GM19023 (cell line): Measurements from ENCODE around the gene FAM9C.
"Not testable (repeated sequence)": the region's sequence is repeated elsewhere in the genome, so short reads cannot be mapped to it uniquely, and the experiment has no call there.

Experiments
- ATAC-seq: cut with Tn5 transposase; IDR thresholded peaks from one replicate; pipeline ENCODE4 v1.9.1; 2021; ENCODE audit warnings: mild to moderate bottlenecking, moderate library complexity; ENCODE audit not compliant: unreplicated experiment

The FAM9C gene

DNA sequence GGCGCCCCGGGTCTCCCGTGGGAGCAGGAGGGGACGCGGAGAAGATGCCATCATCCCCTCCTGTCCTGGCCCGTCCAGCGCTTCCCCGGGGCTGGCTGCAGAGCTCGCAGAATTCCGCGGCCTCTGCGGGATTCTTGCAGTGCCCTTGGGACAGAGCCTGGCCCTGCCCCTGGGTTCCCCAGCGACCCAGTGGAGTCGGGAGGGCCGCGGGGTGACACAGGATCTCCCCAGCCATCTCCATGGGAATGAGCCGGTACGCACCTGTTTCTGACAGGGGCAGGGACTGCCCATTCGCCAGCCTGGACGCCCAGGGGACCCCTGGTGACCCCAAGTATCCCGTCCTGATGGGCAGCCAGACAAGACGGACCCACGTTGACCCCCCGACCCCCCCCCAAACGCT lies 482 bp downstream of the FAM9C start:
- no peak for ATAC-seq

DNA sequence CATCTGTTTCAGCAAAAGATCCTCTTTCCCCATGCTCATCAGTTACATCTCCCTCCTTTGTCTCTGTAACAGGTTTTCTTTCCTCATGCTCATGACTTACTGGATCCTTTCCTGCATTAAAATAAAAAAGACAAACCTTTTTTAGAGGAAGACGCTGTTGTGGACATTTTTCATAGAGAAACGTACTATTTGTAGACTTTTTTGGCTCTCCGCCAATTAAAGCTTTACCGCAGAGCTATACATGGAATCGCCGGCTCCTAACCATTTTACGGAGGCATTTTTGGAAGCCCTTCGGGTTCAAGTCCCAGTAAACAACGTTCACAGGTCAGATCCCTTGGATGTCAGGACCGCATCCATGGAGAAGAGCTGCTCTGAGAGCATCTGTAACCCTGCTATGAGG lies 1.3 kb downstream of the FAM9C start:
- ATAC-seq, result no peak

DNA sequence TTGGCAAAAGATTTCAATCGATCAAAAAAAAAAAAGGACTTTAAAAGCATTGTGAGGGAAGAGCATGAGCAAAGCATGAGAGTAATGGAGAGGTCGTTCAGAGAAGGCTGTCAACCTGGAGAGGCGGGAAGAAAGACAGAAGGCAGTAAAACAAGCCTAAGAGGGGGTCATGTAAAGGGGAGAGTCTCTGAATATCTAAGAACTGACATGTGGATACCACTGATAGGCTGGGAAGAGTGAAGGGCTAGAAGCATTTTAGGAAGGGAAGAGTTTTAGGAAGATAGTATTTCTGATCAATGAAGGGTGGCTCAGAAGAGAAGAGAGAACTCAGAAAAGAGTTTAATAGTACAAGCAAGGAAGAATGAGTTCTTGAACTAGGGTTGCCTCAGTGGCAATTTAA lies 7.5 kb downstream of the FAM9C start:
- ATAC-seq, result no peak

DNA sequence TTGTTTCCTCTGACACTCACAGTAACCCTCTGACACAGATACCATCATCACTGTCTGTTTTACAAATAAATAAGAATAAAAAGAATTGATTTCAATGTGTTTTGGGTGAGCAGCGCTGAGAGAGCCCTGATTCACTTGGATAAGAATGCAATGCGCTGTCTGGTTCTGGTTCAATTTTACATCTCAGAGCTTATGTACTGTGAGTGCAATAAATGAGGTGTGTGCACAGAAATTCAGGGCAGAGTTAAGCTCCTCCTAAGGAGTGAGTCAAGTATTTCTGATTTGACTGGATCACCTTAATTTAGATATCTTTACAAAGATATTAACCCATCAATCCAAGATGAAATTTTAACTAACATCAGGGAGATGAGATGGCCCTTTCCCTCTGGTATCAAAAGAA lies 11.2 kb downstream of the FAM9C start:
- ATAC-seq, result no peak

DNA sequence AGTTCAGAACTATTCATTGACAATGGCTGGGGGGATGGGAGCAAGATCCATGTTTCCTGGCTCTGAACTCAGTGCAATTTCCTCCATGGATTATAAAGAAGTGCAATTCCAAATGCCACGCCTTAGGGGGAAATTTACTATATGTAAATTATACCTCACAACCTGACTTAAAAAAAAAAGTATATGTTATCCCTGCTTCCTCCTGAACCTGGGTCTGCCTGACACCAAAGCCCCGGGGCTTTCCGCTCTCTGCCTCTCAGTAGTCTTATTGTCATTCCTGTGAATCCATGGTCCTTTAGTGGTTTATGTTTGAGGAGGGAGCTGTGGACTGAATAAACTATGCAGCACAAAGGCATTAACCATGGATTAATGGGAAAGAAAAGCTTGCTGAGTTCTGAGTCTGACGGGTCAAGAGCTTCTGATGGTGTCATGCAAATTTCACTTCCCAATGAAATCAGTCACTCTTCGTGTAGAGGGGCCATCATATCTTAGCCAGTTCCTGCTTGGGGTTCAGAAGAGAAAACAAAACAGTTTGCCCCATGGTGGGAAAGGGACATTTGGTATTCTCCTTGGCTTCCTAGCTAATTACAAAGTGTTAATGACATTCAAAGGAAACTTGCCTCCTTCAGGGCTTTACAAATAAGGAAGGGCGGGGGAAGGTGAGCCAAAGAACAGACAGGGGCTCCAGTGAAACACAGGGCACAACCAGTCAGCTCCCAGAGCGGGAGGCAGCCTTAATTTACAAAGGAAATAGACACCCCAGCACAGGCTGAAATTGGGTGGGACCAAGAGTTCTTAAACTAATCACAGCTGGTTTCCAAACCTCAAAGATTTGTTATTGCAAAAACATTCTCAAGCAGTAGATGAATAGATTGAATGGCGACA lies 14.3 kb downstream of the FAM9C start:
- ATAC-seq, result no peak

DNA sequence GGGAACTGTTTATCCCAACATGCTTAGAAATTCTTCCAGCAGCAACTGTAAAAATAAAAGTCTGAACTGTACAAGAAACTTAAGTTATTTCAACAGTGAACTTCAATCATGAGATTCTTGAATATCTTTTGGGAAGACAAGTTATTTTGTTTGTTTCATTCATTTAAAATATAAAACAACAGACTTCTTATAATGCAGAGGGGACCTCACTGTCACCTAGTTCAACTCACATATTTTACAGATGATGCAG lies 14.9 kb downstream of the FAM9C start:
- ATAC-seq, result no peak

DNA sequence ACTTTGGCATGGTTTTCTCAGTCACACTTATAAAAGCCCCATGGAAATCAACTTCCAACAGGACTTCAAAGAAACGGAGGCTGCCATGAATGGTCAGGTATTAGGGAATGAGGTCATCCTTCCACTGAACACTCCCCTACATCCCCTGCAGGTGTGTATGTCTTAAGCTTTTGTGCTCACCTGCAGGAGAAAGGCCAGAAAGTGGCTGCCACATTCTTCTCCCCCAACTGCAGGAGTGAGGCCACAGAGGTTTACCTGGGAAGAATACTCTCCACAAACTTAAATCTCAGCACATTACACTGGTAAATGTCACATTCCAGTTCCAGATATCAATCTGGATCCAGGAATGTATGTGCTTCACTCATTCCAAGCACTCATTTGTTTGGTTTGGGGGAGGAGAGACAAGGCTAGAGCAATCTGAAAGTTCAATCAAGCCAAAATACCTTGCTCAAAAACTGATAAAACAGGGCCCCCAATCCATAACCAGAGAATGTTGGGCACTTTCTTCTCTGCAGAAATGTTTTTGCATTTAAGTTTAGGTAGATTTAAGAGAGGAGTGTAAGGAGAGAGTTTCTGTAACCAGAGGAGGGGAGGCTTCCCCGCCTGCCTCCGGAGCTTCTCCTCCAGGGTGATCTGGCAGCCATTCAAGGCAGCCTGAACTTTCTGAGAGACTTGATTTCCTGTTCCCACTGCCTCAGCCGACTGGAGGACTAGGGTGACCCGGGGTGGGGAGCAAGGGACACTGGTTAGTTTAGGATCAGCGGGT lies 15.4 kb downstream of the FAM9C start:
- no peak for ATAC-seq

DNA sequence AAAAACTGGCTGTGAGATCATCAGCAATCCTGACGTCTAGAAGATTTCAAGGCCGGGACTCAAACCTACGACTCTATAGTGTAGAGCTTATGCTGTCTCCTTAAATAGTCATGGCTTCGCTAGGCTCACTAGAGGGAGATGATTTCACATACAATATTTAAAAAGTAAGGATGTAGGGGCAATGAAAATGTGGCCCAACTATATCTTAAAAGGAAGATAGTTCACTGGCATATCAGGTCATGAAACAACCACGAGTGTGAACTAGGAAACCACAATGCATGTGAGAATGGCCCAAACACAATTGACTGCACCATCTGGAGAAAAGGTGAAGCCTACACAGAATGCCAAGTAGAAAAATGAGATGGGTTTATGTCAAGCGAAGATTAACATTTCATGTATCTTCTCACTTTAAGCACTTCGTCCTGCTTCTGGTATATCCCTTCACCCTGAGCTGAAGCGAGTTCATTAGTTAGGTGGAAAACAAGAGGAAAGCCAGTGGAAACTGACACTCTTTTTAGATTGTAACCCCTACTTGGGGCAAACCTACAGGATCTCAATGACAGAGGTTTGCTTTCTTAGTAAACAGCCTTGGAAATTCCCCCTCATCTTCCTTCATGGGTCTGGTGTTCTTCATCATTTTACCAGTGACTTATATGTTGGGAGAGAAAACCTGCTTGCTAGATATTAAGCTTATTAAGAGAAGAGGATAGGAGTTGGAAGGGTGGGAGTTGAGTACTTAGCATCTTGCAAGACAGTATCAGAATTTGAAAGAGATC lies 17.4 kb downstream of the FAM9C start:
- ATAC-seq, result no peak

DNA sequence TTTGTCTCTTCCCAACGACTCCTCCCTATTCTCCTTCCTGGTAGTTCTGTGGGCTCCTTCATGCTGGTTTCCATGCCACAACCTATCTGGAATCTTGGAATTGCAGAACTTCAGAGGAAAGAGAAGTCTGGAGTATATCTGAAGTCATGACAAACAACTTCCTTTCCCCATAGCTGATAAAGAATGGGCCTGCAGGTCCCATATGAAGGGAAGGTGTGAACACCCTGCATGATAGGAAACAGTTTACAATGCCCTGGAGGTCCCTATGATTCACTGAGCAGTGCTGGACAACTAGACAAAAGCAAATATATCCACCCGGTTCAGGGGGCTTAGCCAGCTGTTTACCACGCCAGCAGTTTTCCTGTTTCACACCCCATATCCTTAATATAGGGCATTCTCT lies 19.4 kb downstream of the FAM9C start:
- ATAC-seq, result no peak

DNA sequence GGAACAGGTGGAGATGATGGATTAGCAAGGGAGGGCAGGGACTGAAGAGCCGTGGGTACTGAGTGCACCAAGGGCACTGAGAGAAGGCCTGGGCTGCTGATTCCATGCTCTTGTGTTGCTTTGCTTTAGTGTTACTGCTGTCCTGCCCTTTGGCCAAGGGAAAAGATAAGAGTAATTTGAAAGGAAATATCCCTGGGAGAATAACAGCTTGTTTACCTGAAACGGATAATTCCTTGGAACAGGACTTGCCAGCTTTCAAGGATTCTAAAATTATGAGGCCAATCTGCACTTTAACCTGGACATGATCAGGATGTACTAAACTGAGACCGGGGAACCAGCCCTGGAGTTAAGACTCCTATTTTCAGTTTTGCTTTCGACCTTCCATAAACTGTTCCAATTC lies 20.4 kb downstream of the FAM9C start:
- no peak for ATAC-seq

DNA sequence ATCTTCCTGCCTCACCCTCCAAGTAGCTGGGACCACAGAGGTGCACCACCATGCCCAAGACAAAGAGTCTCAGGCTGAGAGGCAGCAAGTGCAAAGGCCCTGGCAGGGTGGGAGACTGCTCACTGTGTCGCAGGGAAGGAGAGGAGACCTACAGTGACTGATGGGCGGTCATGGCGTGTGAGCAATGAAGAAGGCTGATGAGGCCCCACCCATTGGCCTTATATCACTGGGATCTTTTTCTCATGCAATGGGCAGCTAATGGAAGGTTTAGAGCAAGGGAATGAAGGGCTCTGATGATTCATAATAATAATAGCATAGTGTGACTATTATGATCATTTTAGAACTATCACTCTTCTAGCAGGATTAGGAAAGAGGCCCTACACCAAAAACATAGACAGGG lies 20.9 kb downstream of the FAM9C start:
- ATAC-seq, result no peak

DNA sequence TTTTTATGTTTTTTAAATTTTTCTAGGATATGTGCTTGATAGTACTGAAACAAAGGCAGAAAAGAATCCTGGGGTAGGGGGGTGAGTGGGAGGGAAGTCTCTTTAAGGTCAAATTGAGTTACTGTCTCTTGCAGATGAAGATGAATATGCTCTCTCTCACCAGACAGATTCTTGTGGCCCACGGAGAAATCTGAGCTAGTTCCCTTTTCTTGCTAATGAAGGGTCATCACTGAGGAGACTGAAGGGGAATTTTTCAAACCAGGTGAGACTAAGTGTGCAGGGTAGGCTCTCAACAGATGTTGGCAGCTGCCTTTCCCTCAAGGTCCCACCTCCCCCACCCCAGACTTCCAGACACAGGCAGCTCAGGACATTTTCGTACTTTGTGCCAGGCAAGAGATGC lies 21.5 kb downstream of the FAM9C start:
- ATAC-seq, result no peak

DNA sequence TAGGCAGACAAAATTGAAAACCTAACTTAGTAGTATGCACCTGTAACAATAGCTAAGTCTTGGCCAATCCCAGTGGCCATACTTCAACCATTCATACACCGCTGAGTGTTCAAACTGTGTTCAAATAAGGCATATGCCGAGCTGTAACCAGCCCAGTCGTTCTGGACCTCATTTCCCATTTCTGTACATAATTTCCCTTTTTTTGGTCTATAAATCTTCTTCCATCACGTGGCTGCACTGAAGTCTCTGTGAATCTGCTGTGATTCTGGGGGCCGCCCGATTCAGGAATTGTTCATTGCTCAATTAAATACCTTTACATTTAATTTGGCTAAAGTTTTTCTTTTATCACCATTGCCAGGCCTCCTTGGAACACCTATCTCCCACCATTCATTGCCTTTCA lies 27.7 kb downstream of the FAM9C start:
- ATAC-seq, result not testable (repeated sequence)

DNA sequence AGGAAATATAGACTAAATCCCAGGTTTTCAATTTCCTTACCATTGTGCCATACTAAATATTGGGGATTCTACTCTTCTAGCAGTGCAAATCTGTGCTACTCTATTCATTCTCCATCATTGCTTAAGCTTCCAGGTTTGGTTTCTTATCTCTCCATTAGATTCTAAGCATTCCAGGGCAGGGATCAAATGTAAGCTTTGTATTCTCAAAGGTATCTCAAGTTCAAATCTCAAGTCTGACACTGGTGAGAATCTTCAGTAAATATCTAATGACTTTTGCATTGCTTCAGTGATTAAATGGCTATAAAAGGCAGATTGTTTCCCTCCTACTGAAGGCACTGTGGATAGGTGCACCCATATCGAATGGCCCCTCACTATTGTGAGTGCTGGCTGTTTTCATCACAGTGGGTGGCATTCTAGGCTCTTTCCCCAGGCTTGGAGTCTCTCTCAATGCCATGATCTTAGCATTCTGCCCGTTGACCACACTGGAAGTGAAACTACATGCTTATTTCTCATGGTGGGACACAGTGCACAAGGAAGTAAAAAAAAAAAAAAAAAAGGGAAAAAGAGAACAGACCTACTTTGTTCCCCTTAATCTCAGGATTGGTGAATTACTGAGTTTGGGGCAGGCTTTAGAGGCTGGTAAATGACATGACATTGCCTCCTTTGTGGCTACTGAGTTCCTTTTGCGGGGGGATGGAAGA lies 28.7 kb downstream of the FAM9C start:
- no peak for ATAC-seq

DNA sequence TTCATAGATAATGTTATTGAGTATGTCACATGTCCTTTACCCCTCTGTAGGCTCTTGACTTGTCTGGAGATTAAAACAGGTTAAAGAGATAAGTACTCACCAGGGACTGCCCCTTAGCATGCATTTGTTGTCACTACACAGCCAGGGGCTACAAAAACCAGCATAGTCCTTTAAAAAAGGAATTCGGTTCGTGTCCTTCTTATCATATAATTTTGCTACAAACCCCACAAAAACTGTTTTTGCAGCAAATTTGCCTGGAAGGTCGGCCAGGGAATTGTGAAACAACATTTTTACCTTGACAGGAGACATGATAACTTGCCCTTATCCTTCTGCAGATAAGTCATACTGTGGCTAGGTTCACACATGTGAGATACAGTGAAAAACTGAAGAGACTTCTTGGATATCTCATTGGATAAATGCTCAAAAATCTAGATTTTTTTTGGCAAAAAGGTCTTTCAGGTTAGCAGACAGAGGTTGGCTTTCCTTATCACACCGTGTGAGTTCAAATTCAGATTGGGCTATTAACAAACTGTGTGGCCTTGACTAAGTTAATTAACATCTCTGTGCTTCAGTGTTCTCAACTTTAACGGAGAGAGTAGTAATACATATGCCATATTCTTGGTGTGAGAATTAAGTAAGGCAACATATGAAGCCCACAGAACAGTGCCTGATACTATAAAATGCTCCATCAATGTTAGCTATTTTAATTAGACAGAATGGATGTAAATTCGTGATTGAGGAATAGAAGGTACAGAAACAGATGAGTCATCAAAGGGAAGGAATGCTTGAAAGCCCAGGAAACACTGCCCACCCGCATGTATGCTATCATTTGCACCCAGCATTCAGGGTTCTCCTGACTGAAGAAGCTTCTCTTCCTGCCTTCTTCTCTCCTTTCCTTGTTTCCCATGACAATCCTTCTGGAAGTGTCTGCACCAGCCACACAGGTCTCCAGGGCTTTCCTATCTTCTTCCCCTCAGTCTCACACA lies 30.0 kb downstream of the FAM9C start:
- peak; percentile 32 for ATAC-seq

DNA sequence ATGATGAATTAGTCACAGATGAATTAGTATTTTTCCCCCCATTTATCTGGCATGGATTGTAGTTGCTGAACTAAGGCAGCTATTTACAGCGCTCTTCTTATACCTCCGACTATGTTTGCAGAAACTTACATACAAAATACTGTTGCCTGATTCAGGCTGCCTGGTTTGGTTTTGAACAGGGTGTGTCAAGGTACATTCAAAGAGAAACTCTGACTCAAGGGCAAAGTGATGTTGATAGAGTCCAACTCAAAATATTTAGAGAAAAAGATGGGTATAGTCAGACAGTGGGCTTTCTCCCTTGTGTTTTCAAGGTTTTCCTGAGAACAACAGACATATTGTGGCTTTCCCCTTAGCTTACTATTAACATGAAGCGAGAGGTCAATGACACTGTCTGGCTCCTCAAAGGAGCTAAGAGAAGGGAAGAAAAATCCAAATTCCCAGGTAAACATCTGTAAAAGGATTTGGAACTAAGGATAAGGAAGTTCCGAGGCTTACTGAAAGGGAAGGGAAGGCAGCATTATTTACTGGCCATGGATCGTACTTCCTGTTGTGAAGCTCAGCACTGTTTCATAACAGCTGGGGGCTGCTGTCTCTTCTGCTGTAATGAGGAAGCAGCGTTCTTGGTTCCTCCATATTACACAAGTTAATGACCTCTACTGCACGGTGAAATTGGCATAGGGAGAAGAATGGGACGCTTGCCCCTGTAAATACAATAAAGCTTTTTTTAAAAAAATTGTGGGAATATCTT lies 30.9 kb downstream of the FAM9C start:
- ATAC-seq, result peak; percentile 79

DNA sequence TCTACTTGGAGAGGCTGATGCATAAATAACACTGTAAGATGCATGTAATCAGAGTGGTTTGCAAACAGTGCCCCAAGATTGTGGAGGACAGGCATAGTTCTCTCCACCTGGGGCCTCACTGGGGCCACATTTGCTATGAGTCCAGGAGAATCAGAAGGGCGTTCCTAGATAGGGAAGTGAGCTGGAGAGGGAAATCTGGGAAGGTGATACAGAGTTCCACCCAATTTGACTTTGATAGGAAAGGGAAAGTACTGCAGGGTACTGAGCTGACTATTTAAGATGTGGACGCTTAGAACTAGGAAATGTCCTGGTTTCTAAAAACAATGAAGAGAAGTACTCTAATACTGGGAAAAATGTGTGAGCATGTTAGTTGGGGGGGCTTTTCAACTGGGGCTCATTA lies 33.9 kb downstream of the FAM9C start:
- ATAC-seq, result no peak

DNA sequence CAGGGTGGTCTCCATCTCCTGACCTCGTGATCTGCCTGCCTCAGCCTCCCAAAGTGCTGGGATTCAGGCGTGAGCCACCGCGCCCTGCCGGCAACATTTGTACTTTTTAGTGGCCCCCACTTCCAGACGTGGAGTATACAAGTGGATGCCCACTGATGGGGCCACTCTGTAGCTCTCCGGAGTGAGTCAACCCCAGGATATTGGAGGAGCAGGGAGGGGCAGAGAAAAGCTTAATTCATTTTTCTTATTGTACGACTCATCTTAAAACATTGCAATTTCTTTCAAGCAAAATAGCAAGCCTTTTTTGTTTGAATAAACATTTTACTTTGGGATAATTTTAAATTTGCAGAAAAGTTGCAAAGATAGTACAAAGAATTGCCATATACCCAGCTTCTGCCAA lies 34.6 kb downstream of the FAM9C start:
- no peak for ATAC-seq

DNA sequence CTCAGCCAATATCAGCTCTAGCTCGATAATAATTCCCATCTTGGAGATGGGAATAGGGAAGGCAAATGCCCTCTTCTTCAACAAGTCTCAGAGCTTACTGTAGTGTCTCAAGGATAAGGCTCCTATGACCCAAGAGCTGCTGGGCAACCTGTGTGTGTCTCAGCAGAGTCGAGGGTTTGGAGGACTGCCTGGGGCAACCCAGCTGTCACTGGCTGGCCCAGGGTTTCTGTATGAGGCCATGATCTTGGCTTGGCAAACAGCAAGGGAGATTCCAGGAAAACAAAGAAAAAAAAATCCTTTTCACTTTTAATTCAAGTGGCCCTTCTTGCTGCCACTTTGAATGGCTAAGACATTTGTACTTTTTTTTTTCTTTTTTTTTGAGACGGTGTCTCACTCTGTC lies 35.1 kb downstream of the FAM9C start:
- no peak for ATAC-seq
